HepG2 (cell line): ENCODE data around the gene SLC4A5. TPM values are rescaled to one million over a fixed set of nuclear protein-coding genes. Genes with fewer than 3 reads are reported as not detected.

Source experiments
- AKAP8 ChIP-seq: sonication (generic); formaldehyde crosslinking; IDR thresholded peaks from 2 replicates; pipeline ENCODE4 v1.5.1; 2020; ENCODE audit warnings: mild to moderate bottlenecking, missing genetic modification reagents
- ARHGAP35 ChIP-seq: sonication (generic); formaldehyde crosslinking; IDR thresholded peaks from 2 replicates; pipeline ENCODE4 v1.9.0; 2022; ENCODE audit warnings: mild to moderate bottlenecking, inconsistent platforms, moderate library complexity, missing genetic modification reagents, borderline replicate concordance
- ATAD3A ChIP-seq: sonication (generic); formaldehyde crosslinking; IDR thresholded peaks from 2 replicates; pipeline ENCODE4 v1.4.0; 2020; ENCODE audit warnings: missing genetic modification reagents
- BHLHE40 ChIP-seq: IDR thresholded peaks from 2 replicates; pipeline ENCODE4 v1.6.1; 2011; ENCODE audit warnings: low read length, improper control_type of control experiment
- KLF13 ChIP-seq: sonication (generic); formaldehyde crosslinking; IDR thresholded peaks from 2 replicates; pipeline ENCODE4 v1.4.0; 2020; ENCODE audit warnings: mild to moderate bottlenecking, missing genetic modification reagents
- MYNN ChIP-seq: sonication (generic); formaldehyde crosslinking; IDR thresholded peaks from 2 replicates; pipeline ENCODE4 v1.4.0; 2020; ENCODE audit warnings: mild to moderate bottlenecking, low read depth, missing genetic modification reagents
- NFYB ChIP-seq: sonication (generic); formaldehyde crosslinking; IDR thresholded peaks from 2 replicates; pipeline ENCODE4 v1.4.0; 2020; ENCODE audit warnings: missing genetic modification reagents
- POGZ ChIP-seq: sonication (generic); formaldehyde crosslinking; IDR thresholded peaks from 2 replicates; pipeline ENCODE4 v1.4.0; 2020; ENCODE audit warnings: mild to moderate bottlenecking, missing genetic modification reagents
- RAD51 ChIP-seq: fragments of 450-650 bp; IDR thresholded peaks from 2 replicates; pipeline ENCODE4 v1.6.1; 2016; ENCODE audit warnings: borderline replicate concordance
- REXO4 ChIP-seq: sonication (generic); formaldehyde crosslinking; IDR thresholded peaks from 2 replicates; pipeline ENCODE4 v1.8.0; 2022; ENCODE audit warnings: missing genetic modification reagents, mild to moderate bottlenecking, borderline replicate concordance
- RFX3 ChIP-seq: IDR thresholded peaks from 2 replicates; pipeline ENCODE4 v1.6.1; 2016; ENCODE audit warnings: missing biosample characterization, missing genetic modification reagents
- RORA ChIP-seq: sonication (generic); formaldehyde crosslinking; IDR thresholded peaks from 2 replicates; pipeline ENCODE4 v1.5.0; 2020; ENCODE audit warnings: mild to moderate bottlenecking, missing genetic modification reagents, moderate library complexity
- RXRA ChIP-seq: sonication (generic); formaldehyde crosslinking; IDR thresholded peaks from 2 replicates; pipeline ENCODE4 v1.5.1; 2020; ENCODE audit warnings: missing genetic modification reagents
- SP2 ChIP-seq: sonication (generic); formaldehyde crosslinking; IDR thresholded peaks from 2 replicates; pipeline ENCODE4 v1.5.1; 2020; ENCODE audit warnings: mild to moderate bottlenecking, missing genetic modification reagents
- TAF15 ChIP-seq: fragments of 200-400 bp; formaldehyde crosslinking; IDR thresholded peaks from one replicate; pipeline ENCODE4 v1.6.1; 2018; ENCODE audit warnings: mild to moderate bottlenecking, low read depth, low read length; ENCODE audit not compliant: poor library complexity, severe bottlenecking
- U2AF2 ChIP-seq: fragments of 200-400 bp; formaldehyde crosslinking; IDR thresholded peaks from 2 replicates; pipeline ENCODE4 v1.6.1; 2017; ENCODE audit warnings: low read depth, mild to moderate bottlenecking, low read length
- XRCC5 ChIP-seq: fragments of 200-400 bp; formaldehyde crosslinking; optimal IDR thresholded peaks from 2 replicates; pipeline ENCODE3; 2017; ENCODE audit warnings: mild to moderate bottlenecking, low read length
- ZEB1 ChIP-seq: IDR thresholded peaks from 2 replicates; pipeline ENCODE4 v1.6.1; 2012; ENCODE audit warnings: mild to moderate bottlenecking, low read depth, inconsistent platforms; ENCODE audit not compliant: insufficient replicate concordance
- ZFP36 ChIP-seq: fragments of 150-350 bp; IDR thresholded peaks from 2 replicates; pipeline ENCODE4 v1.6.1; 2018; ENCODE audit warnings: borderline replicate concordance, low read length, low read depth; ENCODE audit not compliant: partially characterized antibody
- ZNF335 ChIP-seq: sonication (generic); formaldehyde crosslinking; IDR thresholded peaks from 2 replicates; pipeline ENCODE4 v1.4.0; 2020; ENCODE audit warnings: missing genetic modification reagents
- ZNF33A ChIP-seq: sonication (generic); formaldehyde crosslinking; IDR thresholded peaks from 2 replicates; pipeline ENCODE4 v1.5.1; 2020; ENCODE audit warnings: missing genetic modification reagents, mild to moderate bottlenecking, moderate library complexity, borderline replicate concordance
- ZNF451 ChIP-seq: sonication (generic); formaldehyde crosslinking; IDR thresholded peaks from 2 replicates; pipeline ENCODE4 v1.5.0; 2020; ENCODE audit warnings: mild to moderate bottlenecking, missing genetic modification reagents
- polyA plus RNA-seq, 8 experiments: library from polyadenylated mRNA; depleted of rRNA in 3 of 8; stranded (reverse) in 7 of 8; unstranded in 1 of 8; fragments of >200 nt; fragmentation: Illumina TruSeq in 4 of 8; extraction: Trizol in 4 of 8; gene quantifications; 2 replicates each; pipeline versions ENCODE4 v1.2.1 to v1.2.3, GENCODE V29; 2011 to 2016; ENCODE audit warnings: low read depth in 4 of 8, missing spikeins in 1 of 8, mixed read lengths in 1 of 8; ENCODE audit not compliant: insufficient read depth in 1 of 8
- total RNA-seq, 5 experiments: library from RNA; depleted of rRNA; stranded (reverse); fragments of >200 nt; fragmentation: Illumina TruSeq; extraction: Trizol; gene quantifications; 2 replicates each; pipeline ENCODE4 v1.2.3, GENCODE V29; 2016; ENCODE audit warnings: low read depth in 1 of 5
- TF ChIP-seq, protein P1 (sequence below): sonication (generic); formaldehyde crosslinking; conservative IDR thresholded peaks from 2 replicates; pipeline ENCODE4 v1.8.1; 2023; ENCODE audit warnings: missing genetic modification reagents
- TF ChIP-seq, protein P2 (sequence below): conservative IDR thresholded peaks from 2 replicates; pipeline ENCODE4 v1.6.1; 2018; ENCODE audit warnings: missing genetic modification reagents
- TF ChIP-seq, protein P3 (sequence below): sonication (generic); formaldehyde crosslinking; IDR thresholded peaks from 2 replicates; pipeline ENCODE4 v1.4.0; 2020; ENCODE audit warnings: low read depth, missing genetic modification reagents

The SLC4A5 gene
- total and polyA plus RNA-seq, 2 of the 13 experiments (the other 11 are each of a cell fraction or from before 2014, with no cell fraction given): 0.50 TPM; not detected in 1

DNA sequence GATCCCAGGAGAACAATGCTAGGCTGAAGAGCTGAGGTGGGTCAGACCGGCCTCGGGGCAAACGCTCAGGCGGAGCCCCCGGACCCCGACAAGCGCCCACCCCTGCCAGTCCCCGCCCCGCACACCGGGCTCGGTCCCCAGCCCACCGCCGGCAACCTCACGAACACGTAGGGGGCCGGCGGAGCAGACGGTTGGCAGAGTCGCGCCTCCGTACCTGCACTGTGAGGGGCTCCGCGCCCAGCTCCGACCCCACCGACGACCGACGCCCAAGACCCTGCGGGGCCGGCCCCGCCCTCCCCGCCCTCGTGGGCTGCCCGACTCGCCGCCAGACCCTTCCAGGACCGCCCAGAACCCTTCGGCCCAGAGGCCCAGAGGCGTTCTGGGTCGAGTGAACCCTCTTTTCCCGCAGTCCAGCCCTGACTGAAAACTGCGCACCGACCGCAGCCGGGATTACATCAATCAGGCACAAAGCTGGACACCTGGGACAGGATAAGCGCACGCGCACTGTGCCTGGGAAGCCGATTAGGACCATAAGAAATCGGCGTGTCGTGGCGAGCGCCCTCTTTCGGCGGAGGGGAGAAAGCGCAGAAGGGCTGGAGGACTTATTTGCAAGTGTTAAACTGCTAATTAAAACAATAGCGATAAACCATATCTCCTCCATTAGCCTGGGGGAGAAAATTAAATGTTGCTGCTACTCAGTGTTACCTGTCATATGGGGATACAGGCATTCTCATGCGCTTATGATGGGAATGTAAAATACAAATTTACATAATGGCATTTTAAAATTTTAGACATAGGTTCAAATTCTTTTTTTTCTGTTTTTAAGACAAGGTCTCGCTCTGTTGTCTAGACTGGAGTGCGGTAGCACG, 48.6 kb upstream of the SLC4A5 start (continued):
- TF ChIP-seq U2AF2 (no peak), ZNF335 (CRISPR knock-in tag) (peak; percentile 99), RFX3 (CRISPR knock-in tag) (no peak), AKAP8 (CRISPR knock-in tag) (no peak), ZNF33A (CRISPR knock-in tag) (no peak), RAD51 (no peak), ZFP36 (peak; percentile 44), KLF13 (CRISPR knock-in tag) (0 out of 2 replicates have a peak, but pooled peaks have one; percentile 78), POGZ (CRISPR knock-in tag) (peak; percentile 73), ZNF451 (peak; percentile 73; the same call in 1 of the 2 replicates), ATAD3A (CRISPR knock-in tag) (no peak), BHLHE40 (0 out of 2 replicates have a peak, but pooled peaks have one; percentile 7), TAF15 (no peak), RXRA (CRISPR knock-in tag) (peak; percentile 78), REXO4 (CRISPR knock-in tag) (no peak), SP2 (CRISPR knock-in tag) (no peak), ZEB1 (no peak), XRCC5 (peak; percentile 99), NFYB (no peak; the same call in 1 of the 2 replicates), ARHGAP35 (peak; percentile 16; the same call in 1 of the 2 replicates), MYNN (CRISPR knock-in tag) (no peak), RORA (CRISPR knock-in tag) (no peak)
- TF ChIP-seq, protein P1, sequence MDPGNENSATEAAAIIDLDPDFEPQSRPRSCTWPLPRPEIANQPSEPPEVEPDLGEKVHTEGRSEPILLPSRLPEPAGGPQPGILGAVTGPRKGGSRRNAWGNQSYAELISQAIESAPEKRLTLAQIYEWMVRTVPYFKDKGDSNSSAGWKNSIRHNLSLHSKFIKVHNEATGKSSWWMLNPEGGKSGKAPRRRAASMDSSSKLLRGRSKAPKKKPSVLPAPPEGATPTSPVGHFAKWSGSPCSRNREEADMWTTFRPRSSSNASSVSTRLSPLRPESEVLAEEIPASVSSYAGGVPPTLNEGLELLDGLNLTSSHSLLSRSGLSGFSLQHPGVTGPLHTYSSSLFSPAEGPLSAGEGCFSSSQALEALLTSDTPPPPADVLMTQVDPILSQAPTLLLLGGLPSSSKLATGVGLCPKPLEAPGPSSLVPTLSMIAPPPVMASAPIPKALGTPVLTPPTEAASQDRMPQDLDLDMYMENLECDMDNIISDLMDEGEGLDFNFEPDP (CRISPR knock-in tag): no peak
- TF ChIP-seq, protein P2, sequence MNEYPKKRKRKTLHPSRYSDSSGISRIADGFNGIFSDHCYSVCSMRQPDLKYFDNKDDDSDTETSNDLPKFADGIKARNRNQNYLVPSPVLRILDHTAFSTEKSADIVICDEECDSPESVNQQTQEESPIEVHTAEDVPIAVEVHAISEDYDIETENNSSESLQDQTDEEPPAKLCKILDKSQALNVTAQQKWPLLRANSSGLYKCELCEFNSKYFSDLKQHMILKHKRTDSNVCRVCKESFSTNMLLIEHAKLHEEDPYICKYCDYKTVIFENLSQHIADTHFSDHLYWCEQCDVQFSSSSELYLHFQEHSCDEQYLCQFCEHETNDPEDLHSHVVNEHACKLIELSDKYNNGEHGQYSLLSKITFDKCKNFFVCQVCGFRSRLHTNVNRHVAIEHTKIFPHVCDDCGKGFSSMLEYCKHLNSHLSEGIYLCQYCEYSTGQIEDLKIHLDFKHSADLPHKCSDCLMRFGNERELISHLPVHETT (CRISPR knock-in tag): no peak
- TF ChIP-seq, protein P3, sequence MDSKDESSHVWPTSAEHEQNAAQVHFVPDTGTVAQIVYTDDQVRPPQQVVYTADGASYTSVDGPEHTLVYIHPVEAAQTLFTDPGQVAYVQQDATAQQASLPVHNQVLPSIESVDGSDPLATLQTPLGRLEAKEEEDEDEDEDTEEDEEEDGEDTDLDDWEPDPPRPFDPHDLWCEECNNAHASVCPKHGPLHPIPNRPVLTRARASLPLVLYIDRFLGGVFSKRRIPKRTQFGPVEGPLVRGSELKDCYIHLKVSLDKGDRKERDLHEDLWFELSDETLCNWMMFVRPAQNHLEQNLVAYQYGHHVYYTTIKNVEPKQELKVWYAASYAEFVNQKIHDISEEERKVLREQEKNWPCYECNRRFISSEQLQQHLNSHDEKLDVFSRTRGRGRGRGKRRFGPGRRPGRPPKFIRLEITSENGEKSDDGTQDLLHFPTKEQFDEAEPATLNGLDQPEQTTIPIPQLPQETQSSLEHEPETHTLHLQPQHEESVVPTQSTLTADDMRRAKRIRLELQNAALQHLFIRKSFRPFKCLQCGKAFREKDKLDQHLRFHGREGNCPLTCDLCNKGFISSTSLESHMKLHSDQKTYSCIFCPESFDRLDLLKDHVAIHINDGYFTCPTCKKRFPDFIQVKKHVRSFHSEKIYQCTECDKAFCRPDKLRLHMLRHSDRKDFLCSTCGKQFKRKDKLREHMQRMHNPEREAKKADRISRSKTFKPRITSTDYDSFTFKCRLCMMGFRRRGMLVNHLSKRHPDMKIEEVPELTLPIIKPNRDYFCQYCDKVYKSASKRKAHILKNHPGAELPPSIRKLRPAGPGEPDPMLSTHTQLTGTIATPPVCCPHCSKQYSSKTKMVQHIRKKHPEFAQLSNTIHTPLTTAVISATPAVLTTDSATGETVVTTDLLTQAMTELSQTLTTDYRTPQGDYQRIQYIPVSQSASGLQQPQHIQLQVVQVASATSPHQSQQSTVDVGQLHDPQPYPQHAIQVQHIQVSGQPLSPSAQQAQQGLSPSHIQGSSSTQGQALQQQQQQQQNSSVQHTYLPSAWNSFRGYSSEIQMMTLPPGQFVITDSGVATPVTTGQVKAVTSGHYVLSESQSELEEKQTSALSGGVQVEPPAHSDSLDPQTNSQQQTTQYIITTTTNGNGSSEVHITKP (CRISPR knock-in tag): no peak; the same call in 1 of the 2 replicates
